HG02973 (cell line): ENCODE measurements around the gene CFAP57.
"Not testable (repeated sequence)": the region's sequence is repeated elsewhere in the genome, so short reads cannot be mapped to it uniquely, and the experiment has no call there.

Experiments used
- ATAC-seq: cut with Tn5 transposase; IDR thresholded peaks from one replicate; pipeline ENCODE4 v1.9.1; 2021; ENCODE audit warnings: moderate library complexity; ENCODE audit not compliant: unreplicated experiment

CFAP57 gene

DNA sequence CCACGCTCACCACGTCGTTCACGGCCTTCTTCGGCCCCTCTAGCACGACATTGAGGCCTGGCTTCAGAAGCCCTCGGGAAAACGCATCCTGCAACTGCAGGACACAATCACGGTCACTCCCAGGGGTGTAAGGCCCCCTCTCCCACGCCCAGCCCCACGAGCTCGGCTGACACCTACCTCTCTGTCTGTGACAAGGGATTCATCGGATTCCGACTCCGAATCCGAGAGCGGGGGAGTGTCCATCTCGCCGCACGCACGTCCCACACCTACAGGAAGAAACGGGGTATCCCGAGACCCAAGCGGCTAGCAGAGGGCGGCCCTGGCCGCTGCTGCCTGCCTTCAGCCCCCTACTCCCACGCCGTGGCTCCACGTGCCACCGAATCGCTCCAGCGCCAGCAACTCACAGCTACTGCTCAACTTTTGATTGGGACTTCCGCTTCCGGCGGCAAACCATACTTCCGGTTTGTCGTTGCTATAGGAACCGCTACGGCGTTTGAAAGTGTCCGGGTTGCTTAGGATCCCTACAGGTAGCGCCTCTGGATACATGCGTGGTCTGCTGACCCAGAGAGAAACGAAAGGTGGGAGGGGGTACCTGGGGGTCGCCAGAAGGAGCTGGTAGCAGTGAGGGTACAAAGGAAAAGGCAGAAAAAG is at the start of gene CFAP57, which contains the start of gene EBNA1BP2:
Gene CFAP57 (plus strand): TSS at position 455 of the 651 bp plus-strand sequence. CDS start 424 bp downstream, outside the sequence.
Gene EBNA1BP2 (minus strand): TSS at position 415 of the 651 bp plus-strand sequence. CDS start 172 bp downstream, at position 243.
- ATAC-seq, result peak; percentile 81

DNA sequence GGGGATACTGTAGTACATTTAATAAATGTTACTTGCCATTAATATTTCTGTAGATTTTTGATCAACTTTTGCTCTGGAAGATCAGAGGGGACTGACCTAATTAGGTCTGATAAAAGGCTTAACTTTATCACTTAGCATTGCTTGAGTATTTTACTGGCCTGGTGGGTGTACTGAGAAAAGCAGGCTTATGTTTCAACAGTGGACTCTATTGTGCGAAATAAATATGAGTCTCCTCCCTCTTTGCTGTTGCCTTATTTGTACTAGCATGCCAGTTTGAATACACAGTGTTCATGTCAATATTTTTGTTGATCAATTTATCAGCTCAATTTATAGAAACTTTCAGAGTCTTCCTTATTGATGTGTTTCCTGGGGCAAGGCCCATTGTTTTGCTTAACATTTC is 49.1 kb upstream of the CFAP57 start:
- no peak for ATAC-seq

DNA sequence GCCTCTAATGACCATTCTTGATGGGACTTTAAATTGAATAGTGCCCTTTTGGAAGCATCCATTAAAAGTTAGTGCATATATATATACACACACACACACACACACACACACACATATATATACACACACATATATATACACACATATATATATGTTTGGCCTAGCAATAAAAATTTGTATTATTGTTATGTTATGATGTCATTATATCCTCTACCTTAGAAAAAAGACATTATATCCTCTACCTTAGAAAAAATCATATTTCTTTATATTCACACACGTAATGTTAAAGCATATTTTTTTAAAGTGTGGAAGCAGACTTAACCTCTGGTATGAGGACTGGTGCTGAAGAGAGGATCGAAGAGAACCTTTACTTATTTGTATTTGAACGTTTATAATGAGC is 43.3 kb upstream of the CFAP57 start:
- no peak for ATAC-seq

DNA sequence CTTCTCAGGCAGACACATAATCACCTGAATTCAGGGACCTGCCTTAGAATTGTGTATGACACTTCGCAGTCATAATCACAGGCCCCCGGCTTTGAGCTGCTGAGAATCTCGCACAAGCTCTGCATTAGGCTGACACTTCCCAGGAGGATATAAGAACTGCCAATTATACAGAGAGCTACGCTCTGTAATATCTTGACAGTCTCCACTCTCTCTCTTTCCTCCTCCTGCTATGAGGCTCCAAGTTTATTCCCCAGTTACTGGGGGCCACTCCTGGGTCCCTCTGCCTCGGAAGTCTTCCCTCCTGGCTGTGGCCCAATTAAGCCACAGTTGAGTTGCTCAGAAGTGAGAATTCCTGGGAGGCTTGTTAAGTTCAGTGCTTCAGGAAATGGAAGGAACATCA is 42.7 kb upstream of the CFAP57 start:
- ATAC-seq, result no peak

DNA sequence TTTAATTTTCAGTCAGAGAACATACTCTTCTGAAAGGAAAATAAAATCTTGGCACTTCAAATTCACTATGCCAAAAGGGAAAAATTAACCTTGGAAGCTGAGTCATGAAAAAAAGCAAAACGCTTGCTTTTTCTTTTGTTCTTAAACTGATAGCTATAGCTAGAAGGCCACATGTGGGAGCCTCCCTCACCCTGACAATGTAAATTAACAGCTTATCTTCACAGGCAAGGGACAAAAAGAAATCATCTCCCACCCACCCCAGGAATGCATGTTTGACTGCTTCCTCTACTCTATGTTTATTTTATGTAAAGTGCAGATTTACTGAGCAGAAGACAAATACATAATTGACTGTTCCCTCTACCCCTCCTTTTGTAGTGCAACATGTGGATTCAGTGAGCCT is 38.1 kb upstream of the CFAP57 start:
- ATAC-seq, result no peak

DNA sequence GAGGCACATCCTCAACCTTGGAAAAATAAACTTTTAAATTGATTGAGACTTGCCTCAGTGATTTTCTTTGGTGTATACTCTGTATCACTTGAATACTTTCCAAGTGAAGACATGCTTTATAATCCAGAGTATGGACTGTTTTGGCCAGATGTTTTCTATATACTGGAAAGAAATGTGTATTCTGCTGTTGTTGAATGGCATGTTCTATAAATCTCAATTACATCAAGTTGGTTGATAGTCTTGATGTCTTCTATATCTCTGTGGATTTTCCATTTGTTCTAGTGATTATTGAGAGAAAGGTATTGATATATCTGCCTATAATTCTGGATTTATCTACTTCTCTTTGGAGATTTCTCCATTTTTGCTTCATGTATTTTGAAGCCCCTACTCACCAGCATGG is 37.5 kb upstream of the CFAP57 start:
- ATAC-seq, result no peak

DNA sequence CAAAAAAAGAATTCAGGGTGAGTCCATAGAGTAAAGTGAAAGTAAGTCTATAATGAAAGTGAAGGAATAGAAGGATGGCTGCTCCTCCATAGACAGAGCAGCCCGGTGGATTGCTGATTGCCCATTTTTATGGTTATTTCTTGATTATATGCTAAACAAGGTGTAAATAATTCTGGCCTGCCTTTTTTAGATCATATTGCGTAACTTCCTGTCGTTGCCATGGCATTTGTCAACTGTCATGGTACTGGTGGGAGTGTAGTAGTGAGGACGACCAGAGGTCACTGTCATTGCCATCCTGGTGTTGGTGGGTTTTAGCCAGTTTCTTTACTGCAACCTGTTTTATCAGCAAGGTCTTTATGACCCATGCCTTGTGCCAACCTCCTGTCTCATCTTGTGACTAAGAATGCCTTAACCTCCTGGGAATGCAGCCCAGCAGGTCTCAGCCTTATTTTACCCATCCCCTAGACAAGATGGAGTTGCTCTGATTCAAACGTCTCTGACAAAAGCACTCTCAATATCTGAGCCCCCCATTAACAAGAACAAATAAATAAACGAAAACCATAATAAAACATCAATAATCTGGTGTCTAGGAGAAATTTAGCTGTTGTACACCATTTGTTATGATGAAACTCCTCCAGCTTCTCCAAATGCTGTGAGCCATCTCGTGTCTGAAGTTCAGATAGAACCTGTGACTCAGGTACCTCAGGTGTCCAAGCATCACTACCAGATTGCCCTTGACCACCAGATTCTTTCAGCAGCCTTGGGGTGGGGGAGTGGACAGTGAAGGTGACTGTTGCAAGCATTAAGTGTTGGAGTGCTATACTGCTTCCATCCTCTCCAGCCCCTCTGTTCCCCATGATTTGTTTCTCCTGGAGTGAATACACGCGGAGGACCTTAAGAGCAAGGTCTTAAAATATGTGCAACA is 36.0 kb upstream of the CFAP57 start:
- no peak for ATAC-seq

DNA sequence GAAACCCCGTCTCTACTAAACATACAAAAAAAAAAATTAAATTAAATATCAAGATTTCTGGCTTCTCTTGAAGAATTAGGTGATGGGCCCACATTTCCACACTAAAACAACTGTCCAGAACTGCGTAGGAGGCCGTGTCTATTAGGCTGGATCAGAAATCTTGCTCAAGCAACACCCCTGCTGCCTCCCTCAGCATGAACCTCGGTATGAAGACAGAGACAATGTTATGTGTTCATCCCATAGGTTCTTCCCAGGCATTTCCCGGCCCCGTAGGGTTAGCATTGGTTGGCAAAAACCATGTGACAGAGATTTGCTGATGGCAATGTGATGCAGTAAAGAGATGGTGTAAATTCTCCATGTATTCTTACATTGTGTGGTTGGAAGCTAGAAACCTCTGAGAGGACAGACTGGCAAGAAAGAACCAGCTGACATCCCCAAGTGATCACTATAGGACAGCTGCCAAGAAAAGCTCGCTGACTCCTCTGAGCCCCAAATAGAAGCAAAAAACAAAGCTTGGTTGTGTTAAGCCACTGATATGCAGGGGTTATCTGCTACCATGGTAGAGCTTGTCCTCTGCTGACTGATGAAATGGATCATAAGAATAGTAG is 34.6 kb upstream of the CFAP57 start:
- ATAC-seq, result no peak

DNA sequence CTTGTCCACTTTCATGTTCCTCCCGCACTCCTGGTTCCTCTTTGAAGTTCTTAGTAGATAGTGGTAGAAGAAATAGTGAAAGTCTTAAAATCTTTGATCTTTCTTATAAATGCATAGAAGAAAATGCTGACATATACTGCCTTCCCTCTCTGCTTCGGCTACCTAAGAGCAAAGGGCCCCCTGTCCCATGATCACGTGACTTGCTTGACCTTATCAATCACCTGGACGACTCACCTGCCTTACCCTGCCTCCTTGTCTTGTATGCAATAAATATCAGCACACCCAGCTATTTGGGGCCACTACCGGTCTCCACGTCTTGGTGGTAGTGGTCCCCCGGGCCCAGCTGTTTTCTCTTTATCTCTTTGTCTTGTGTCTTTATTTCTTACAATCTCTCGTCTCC is 32.8 kb upstream of the CFAP57 start:
- not testable (repeated sequence) for ATAC-seq

DNA sequence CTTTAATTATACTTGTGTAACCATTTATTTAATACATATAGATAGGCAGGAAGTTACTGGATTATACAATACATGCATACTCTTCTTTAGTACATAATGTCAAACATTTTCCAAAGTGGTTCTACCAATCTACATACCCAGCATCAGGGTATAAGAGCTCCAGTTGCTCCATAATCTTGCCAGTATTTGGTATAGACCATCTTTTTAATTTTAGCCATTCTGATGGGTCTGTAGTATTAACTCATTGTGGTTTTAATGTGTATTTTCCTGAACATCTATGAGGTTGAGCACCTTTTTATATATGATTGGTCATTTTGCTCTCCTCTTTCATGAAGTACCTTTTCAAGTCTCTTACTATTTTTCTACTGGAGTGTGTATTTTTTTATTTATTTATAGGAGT is 32.1 kb upstream of the CFAP57 start:
- no peak for ATAC-seq

DNA sequence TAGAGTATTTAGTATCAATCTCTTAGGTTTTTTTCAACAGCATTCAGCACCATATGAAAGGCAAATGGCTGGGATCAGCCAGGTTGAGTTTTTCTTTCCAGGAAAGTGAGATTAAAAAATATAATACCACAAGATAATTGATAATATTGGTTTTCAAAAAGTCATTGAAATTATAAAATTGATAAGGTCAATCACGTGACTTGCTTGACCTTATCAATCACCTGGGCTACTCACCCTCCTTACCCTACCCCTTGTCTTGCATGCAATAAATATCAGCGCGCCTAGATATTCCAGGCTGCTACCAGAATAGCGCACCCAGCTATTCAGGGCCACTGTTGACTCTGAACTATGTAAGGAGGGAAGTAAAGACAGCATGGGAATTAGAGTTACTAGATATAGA is 31.5 kb upstream of the CFAP57 start:
- no peak for ATAC-seq

DNA sequence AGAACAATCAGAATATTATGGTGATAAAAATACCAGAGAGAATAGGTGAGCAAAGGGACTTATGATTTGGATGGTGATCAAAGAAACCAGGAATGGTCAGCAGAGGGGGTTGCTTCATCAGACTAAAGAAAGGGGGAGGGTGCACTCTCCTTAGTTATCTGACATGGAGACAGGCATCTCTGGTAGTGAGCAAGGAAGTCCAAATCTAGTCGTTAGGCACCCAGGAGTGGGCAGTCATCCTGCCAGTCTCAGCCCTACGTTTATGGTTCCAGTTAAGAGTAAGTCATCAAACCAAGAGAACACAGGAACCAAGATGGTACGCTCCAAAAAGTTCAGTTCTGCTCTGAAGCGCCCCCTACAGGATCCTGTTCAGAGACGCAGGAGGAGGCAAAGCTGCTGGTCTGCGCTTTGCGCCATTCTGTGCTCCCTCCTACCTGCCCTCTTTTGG is 28.7 kb upstream of the CFAP57 start:
- no peak for ATAC-seq

DNA sequence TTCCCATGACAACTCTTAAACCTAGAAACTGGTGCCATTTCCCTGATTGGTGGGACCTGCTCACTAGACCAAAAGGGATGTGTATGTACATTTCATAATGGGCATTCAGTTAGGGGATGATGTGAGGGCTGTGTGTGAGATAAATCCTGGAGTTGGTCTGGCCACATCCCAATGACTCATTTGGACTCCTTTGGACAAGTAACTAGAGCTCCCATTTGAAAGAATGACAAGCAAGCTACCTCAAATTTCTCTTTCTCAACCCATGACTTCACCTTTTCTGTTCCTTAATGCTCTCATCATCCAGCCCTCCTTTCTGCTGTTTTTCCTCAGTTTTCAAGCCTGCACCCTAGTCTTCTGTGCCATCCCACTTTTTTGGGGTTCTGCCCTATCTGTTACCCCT is 27.9 kb upstream of the CFAP57 start:
- no peak for ATAC-seq

DNA sequence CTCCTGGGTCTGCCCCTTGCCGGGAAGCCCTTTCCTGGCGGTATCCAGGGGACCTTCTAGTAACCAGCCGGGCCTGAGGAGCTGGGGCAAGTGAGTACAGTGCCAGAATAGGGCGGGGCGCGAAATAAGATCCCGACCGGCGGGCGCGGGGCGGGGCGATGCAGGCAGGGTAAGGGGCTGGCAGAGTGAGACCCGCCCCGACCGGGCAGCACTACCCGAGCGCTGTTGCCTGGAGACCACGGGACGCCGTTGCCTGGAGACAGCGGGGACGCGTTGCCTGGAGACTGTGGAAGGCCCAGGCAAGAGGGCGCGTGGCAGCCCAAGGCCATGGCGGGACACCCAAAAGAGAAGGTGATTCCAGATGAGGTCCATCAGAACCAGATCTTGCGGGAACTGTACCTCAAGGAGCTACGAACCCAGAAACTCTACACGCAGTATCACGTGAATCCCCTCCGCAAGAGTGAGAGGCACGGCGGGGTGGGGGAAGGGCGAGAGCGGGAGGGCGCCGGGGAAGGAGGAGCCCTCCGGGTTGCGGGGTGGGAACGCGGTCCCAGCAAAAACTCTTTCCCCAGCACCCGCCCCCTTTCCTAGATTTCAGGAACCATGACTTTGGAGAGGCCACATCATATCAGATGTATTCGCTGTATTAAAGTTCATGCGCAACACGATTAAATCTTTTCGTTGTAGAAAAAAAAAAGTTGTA is 24.4 kb upstream of the CFAP57 start:
- ATAC-seq, result no peak

DNA sequence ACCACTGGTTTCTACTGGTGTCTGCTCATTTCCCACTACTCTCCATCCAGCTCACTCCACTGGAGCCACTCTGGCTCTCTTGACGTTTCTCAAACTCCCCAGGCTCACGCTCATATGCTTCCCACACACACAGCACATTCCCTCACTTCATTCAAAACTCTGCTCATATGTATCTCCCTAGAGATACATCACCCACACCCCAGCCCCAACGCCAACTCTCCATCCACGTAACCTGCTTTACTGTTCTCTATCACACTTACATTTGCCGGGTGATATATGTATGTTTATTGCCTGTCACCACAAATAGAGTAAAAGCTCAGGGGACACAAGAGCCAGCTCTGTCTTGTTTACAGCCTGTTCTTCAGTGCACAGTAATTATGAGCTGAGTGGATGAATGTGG is 22.2 kb upstream of the CFAP57 start:
- ATAC-seq, result no peak

DNA sequence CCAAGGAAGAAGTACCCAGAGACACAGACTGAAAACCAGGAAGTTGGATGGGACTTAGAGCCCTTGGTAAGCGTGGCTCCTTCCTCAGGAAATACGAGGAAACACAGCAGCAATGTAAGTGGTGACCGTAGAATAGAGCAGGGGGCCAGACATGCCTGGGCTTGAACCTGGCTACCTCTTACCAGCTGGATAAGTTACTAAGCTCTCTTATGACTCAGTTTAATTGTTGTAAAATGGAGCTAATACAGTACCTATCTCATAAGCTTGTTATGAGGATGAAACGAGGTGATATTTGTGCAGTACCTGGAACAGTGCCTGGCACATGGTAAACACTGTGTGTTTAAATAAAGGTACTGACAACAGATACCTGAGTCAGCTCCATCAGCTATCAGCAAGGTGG is 19.3 kb upstream of the CFAP57 start:
- no peak for ATAC-seq

DNA sequence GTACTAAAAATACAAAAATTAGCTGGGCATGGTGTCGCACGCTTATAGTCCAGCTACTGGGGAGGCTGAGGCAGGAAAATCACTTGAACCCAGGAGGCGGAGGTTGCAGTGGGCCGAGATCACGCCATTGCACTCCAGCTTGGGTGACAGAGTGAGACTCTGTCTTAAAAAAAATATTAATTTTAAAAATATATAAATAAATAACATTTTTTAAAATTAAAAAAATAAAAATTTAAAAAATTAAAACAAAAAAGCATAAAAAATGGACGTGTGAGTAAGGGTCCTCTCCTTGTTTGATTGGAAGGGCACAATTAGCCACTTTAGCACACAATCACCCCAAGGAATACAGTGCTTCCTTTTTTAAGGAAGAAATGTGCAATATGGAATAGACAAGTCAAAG is 18.7 kb upstream of the CFAP57 start:
- no peak for ATAC-seq

DNA sequence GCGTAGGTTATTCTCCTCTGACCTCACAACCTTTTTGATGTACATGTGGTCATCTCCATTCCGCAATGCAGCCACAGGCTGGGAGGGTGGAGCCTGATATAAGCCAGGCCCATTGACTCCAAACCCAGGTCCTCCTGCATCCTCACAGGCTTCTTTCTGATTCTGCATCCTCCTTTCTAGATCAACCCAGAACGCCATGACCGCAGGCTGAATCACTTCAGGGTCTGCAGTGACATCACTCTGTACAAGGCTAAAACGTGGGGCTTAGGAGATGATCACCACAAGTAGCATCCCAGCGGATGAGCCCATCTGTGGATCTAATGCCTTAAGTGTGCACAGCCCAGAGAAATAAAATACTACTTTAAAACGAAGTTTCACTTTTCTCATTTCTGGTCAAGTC is 16.1 kb upstream of the CFAP57 start:
- ATAC-seq, result no peak

DNA sequence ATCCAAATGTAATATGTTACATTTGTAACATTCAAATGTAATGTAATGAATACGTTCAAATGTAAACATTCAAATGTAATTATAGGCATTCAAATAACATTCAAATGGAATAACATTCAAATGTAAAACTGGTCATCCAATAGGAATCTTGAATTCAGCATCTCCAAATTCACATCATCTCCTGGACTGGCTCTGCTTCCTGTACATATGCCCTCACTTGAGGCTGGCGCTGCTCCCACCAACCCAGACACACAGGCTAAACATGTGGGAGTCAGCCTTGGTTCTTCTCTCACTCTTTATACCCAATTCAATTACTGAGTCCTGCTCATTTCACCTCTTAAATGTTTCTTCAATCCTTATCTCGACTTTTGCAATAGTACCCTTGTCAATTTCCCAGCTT is 7.0 kb upstream of the CFAP57 start:
- no peak for ATAC-seq

DNA sequence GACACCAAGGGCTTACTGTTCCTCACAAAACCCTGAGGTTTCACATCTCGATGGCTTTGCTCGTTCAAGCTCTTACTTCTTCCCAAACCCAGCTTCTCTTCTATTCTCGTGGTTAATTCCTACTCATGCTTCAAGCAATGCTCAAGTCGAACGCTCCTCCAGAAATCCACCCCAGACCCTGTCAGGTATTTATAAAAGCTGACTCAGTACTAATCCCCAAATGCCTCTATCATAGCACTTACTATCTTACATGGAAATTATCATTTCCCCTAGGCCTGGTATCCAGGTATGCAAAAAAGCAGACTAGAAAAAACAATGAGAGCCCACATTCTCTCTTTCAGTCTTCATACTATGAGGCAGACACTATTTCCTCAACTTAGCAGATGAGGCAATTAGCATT is 6.4 kb upstream of the CFAP57 start:
- no peak for ATAC-seq

DNA sequence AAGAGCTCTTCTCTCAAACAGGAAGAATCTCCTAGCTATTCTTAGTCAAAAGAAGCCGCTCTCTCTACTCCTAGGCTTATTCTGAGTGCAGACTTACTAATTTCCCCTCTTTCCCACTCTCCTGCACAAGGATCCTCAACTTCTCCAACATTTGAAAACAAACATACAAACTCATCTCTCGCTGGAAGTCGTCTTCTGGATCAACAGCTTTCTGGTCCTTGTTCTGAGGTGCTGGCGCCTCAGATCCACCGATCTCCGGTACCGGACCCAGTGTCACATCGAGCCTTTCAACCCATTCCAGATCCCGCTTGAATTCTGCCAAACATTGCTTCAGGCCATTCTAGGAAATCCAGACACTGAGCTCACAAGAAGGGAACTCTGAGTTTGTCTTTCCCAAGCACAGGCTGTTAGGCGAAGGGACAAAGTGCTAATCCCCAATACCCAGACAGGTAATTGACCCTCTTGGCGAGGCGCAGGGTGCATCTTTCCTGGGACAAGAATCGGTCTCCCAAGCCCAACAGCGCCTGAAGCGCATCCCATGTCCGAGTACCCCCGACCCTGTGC is 736 bp upstream of the CFAP57 start:
- ATAC-seq, result no peak
